C4-2B (cell line): ENCODE measurements around the gene ERGIC1.
A peak's percentile ranks its signal among the peaks of the same experiment; 100 is the strongest.

Source experiments
- H3K27ac ChIP-seq: fragments of 450-650 bp; 2 replicates; pipeline ENCODE4 v1.5.1; 2017
- CTCF ChIP-seq: fragments of 450-650 bp; conservative IDR thresholded peaks from 2 replicates; pipeline ENCODE4 v1.5.1; 2017; ENCODE audit warnings: mild to moderate bottlenecking
- ZFX ChIP-seq: fragments of 450-650 bp; IDR thresholded peaks from 2 replicates; pipeline ENCODE4 v1.6.1; 2017

Gene ERGIC1

GRCh38 chr5:172904312-172904642, 70.2 kb downstream of the ERGIC1 start:
- TF ChIP-seq CTCF (no peak), ZFX (no peak)
- H3K27ac ChIP-seq: peak overlapping the region; percentile 82

- TF ChIP-seq CTCF: no peak
- TF ChIP-seq ZFX: peak; percentile 59; the same call in 1 of the 2 replicates
- peak overlapping the region; percentile 82 for H3K27ac ChIP-seq
These were observed 70.7 kb downstream of the ERGIC1 start for GRCh38 chr5:172904643-172905345.

- no peak for TF ChIP-seq CTCF
- TF ChIP-seq ZFX: no peak
- H3K27ac ChIP-seq: peak overlapping the region; percentile 82
These were observed 71.5 kb downstream of the ERGIC1 start for GRCh38 chr5:172905346-172906140.

GRCh38 chr5:172906436-172906835, 72.4 kb downstream of the ERGIC1 start:
- no peak for TF ChIP-seq CTCF
- no peak for TF ChIP-seq ZFX
- peak overlapping the region; percentile 82 for H3K27ac ChIP-seq

- TF ChIP-seq ZFX (no peak), CTCF (no peak)
- peak overlapping the region; percentile 82; the same call in 1 of the 2 replicates for H3K27ac ChIP-seq
These were observed 72.8 kb downstream of the ERGIC1 start for GRCh38 chr5:172906888-172907287.

- H3K27ac ChIP-seq: no peak overlapping the region
- no peak for TF ChIP-seq ZFX
- no peak for TF ChIP-seq CTCF
These were observed 73.6 kb downstream of the ERGIC1 start for GRCh38 chr5:172907657-172908056.

GRCh38 chr5:172908662-172909061, 74.6 kb downstream of the ERGIC1 start:
- TF ChIP-seq ZFX (no peak), CTCF (no peak)
- H3K27ac ChIP-seq: no peak overlapping the region
